Fibroblast of villous mesenchyme (primary cell): ENCODE data around the gene BANF1. TPM values are rescaled to one million over a fixed set of nuclear protein-coding genes. Genes with fewer than 3 reads are reported as not detected.

Experiments used
- DNase-seq: peaks from one replicate; pipeline ENCODE4 v3.0.0-alpha.2; 2010; ENCODE audit warnings: low read depth
- H3K4me3 ChIP-seq: 2 replicates; pipeline ENCODE4 v1.5.1; 2011; ENCODE audit warnings: low read depth, mild to moderate bottlenecking, low read length
- CTCF ChIP-seq: IDR thresholded peaks from 2 replicates; pipeline ENCODE4 v1.5.1; 2012; ENCODE audit warnings: low read depth, mild to moderate bottlenecking, low read length; ENCODE audit not compliant: insufficient read depth
- total RNA-seq: library from RNA; depleted of rRNA; stranded (reverse); fragments of >200 nt; gene quantifications from 2 replicates; pipeline ENCODE4 v1.2.3, GENCODE V29; 2012

The BANF1 gene
- total RNA-seq, 1 donor, result 19.9 TPM

GRCh38 chr11:66015454-66015881 is 13.2 kb downstream of the BANF1 start:
- DNase-seq, result peak; percentile 12
- H3K4me3 ChIP-seq, result no peak overlapping the region
- no peak for TF ChIP-seq CTCF

- no peak overlapping the region for H3K4me3 ChIP-seq
- DNase-seq, result no peak
- no peak for TF ChIP-seq CTCF
Measured at GRCh38 chr11:66015936-66016792, 13.9 kb downstream of the BANF1 start.

GRCh38 chr11:66016793-66017177 is 14.5 kb downstream of the BANF1 start:
- no peak overlapping the region for H3K4me3 ChIP-seq
- no peak for DNase-seq
- no peak for TF ChIP-seq CTCF

- DNase-seq, result no peak
- no peak overlapping the region for H3K4me3 ChIP-seq
- TF ChIP-seq CTCF, result no peak
Measured at GRCh38 chr11:66017321-66017720, 15.0 kb downstream of the BANF1 start.

GRCh38 chr11:66020212-66020611 is 17.9 kb downstream of the BANF1 start:
- no peak for TF ChIP-seq CTCF
- no peak for DNase-seq
- H3K4me3 ChIP-seq, result no peak overlapping the region

GRCh38 chr11:66020618-66021357 is 18.5 kb downstream of the BANF1 start:
- TF ChIP-seq CTCF, result no peak
- H3K4me3 ChIP-seq, result no peak overlapping the region
- peak; percentile 76 for DNase-seq
